HG02759 (cell line): ENCODE results near the gene DUSP7.

ENCODE experiments used
- ATAC-seq: cut with Tn5 transposase; IDR thresholded peaks from one replicate; pipeline ENCODE4 v1.9.1; 2021; ENCODE audit warnings: mild to moderate bottlenecking, moderate library complexity; ENCODE audit not compliant: unreplicated experiment

Gene DUSP7

DNA sequence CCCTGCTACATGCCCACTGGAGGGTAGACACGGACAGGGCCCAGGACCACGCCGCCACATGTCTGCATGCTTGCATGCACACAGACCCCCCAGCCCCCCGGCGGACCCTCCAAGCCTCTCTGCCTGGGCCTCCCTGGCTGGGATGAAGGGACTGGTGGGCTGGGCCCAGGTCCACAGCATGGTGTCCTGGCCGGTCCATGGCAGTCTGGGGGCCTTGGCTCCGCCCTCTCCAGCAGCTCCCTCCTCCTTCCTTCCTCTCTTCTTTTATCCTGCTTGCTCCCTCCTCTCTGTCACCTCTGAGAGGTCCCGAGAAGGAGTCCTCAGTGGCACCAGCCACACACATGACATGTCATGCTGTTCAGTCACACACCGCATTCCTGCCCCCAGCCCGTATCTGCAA is 24.5 kb downstream of the DUSP7 start:
- no peak for ATAC-seq

- ATAC-seq: no peak
These were observed 25.6 kb downstream of the DUSP7 start for GRCh38 chr3:52030714-52031310.

DNA sequence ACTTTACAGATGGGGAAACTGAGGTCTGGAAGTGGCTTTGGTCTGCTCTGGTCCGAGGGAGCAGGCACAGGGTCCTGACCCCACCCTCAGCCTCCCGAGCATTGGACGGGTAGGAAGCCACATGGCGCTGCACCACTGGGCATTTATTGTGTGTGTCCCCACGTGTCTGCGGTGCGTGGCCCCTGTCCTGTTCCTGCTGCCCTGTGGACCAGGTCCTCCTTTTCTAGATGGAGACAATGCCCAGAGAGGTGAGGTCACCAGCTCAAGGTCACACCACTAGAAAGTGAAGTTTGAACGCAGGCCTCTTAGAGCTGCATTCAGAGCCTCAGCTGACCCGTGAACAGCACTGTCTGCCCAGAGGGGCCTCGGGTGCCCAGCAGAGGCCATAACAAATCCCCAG is 26.8 kb downstream of the DUSP7 start:
- ATAC-seq: no peak

- ATAC-seq: no peak
These were observed 27.3 kb downstream of the DUSP7 start for GRCh38 chr3:52029053-52029452.

DNA sequence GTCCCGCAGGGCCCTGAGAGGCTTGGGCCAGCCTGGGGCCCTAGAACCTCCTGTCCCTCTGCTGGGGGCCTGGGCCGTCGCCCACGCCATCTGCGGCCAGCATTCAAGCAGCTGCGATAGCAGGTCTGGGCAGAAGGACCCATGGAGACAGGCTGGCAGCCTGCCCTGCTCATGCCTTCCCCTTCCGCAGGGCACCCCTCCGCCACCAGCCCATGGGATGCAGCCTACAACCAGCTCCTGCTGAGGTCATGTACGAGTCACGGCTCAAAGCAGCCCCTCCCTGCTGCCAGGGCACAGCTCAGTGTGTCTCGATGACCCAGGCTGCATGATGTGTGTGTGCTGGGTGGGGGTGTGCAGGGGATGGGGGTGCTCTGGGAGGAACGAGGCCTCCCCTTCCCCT is 27.8 kb downstream of the DUSP7 start:
- ATAC-seq: no peak

DNA sequence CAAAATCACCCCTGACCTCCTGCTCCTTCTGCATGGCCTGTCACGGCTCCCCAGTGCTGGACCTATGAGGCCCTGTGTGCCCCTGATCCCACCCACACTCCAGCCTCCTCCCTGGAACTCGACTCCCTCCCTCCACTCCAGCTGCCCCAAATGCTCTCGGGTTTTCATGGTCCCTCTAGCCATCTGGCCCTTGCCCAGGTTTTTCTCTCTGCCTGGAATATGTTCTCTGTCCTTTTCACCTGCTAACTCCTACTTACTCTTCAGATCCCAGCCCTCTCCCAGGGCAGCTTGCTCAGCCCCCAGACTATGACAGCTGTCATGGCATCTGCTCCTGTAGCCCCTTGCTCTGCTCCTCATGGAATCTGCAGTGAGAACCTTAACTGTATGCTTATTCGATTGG is 30.3 kb downstream of the DUSP7 start:
- no peak for ATAC-seq

DNA sequence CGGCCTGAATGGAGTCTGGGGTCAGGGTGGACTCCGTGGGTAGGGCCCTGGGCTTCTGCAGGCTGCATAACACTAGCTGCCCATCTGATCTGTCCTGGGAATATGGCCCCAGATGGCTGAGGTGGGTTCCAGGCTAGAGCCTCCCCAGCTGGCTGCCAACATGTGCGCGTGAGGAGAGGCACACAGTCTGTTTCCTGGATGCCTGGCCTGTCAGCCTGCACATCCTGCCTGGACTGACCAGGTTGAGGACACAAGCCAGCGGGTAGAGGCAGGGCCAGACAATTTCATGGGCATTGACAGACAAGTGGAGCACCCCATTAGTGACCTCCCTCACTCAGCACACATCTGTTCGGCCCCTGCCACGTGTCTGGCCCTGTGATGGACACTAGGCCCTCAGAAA is 30.9 kb downstream of the DUSP7 start:
- no peak for ATAC-seq

GRCh38 chr3:52024765-52025452 is 31.5 kb downstream of the DUSP7 start:
- ATAC-seq: no peak

- ATAC-seq: peak; percentile 72
These were observed 32.3 kb downstream of the DUSP7 start for GRCh38 chr3:52023860-52024764.

GRCh38 chr3:52023101-52023770 is 33.1 kb downstream of the DUSP7 start:
- ATAC-seq: no peak

DNA sequence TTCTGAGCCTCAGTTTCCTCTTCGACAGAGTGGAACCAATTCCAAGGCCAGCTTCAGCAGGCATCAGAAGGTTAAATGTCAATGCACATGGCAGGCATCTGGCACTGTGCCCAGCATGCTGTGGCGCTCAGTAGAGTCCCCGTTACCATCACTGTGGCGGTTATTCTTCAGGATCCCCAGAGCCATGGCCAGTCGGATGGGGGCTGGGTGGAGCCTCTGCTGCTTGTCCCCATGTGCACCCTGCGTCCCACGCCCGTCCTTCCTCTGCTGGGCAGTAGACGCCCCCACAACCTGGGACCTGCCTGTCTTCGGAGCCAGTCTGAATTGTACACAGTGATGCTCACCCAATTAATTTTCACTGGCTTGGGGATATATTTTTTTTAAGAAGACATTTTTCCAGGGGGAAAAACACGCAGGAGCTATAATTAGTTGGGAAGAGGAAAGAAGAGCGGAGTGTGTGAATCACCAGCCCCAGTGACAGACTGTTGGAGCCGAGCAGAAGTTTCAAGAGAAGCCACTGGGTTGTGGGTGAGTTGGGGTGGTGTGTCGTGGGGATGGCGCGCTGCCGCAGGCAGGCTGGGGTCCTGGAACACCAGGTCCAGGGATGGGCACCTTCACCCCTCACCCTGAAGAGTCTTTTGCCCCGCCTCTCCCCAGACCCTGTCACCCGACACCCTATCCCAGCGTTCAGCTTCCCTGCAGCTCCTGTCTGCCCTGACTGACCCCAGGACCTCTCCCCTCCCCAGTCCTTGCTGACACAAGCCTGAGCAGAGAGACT is 33.9 kb downstream of the DUSP7 start:
- no peak for ATAC-seq

GRCh38 chr3:52021489-52022268 is 34.7 kb downstream of the DUSP7 start:
- ATAC-seq: no peak

- ATAC-seq: no peak
These were observed 35.6 kb downstream of the DUSP7 start for GRCh38 chr3:52020796-52021195.

GRCh38 chr3:52019352-52020080 is 36.9 kb downstream of the DUSP7 start:
- no peak for ATAC-seq

DNA sequence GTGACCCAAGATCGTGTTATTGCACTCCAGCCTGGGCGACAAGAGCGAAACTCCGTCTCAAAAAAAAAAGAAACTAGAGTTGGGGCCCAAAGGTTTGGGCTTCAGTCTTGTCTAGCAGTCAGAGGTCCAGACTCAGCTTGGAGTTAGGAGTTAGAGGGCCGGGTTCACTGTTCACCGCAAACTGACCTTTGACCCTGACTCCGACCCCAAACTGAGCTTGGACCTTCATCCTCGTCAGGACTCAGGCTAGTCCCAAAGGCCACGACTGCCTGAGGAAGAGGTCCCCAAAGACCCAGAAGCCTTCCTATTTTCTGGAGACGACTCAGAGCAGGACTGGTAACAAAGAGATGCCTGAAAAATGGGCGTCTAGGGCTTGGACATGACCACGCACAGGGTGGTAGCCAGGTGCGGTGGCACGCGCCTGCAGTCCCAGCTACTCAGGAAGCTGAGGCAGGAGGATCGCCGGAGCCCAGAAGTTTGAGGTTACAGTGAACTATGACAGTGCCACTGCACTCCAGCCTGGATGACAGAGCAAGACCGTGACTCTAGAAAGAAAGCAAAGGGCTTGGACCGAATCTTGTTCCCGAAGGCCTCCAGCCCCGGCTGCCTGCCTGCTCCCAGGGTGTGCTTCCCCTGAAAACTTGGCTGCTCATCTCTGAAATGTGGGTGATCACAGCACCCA is 37.9 kb downstream of the DUSP7 start:
- ATAC-seq: no peak

GRCh38 chr3:52017586-52017985 is 38.8 kb downstream of the DUSP7 start:
- no peak for ATAC-seq

- no peak for ATAC-seq
These were observed 40.7 kb downstream of the DUSP7 start for GRCh38 chr3:52015438-52016228.

GRCh38 chr3:52014613-52015012 is 41.8 kb downstream of the DUSP7 start:
- no peak for ATAC-seq
